Eye (tissue), 1 donor: ENCODE results near the gene ATE1.

Source experiments
- DNase-seq: peaks from one replicate; pipeline ENCODE4 v3.0.0-alpha.2; 2015

Gene ATE1

DNA sequence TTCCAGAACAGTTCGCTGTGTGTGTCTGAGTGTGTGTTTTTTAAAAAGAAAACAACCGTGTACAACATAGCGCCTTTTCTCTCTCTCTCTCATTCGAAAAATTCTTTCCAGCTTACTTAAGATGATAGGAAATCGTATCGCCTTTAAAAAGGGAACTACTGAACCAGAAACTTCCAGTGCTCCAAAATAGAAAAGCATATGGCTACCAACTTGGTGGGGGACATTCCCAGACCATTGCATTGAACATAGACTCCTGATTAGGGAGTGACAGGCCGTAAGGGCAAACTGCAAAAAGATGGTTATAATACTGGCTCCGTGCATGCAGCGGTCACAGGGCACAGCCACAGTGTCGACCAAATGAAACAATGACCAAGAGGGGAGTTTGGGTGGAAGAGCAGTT lies 235.2 kb downstream of the ATE1 start:
- no peak for DNase-seq

DNA sequence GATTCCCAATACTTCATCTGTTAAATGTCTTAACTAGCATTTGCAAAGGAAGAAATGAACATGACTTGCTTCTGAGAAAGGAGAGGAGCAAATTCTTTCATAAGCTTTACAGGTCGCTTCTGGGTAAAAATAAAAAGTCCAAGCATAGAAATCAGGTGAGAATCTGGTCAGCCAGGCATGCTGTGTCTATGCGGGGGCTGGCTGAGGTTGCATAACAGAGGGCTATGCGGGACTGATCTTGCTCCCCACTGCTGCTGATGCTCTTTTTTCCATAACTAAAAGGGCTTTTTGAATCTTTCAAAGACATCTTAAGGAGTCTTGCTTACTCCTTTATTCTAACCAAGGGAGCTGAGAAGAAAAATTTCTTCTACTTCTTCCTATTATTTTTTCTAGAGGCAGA lies 236.9 kb downstream of the ATE1 start:
- DNase-seq = no peak
